ENCODE measurements around the gene PLIN4. TPM values are rescaled to one million over a fixed set of nuclear protein-coding genes. Genes with fewer than 3 reads are reported as not detected.

PLIN4 gene
- total and polyA plus RNA-seq, 2 donors (not counting 3 experiments of a cell fraction or from before 2014, with no cell fraction given) = 0.01 TPM; not detected in 1

- POLR2A ChIA-PET = no interaction called here
- Histone ChIP-seq H3K9ac (replicated peaks; ENCODE audit: extremely low read depth, insufficient read depth, low read length) (no peak overlapping the region), H2AFZ (ENCODE audit: low read depth, low read length) (no peak overlapping the region), H3K4me2 (ENCODE audit: insufficient read depth, low read length) (no peak overlapping the region), H3K4me1 (ENCODE audit: control insufficient read depth, extremely low read depth, insufficient read depth, low read length) (peaks cover 14% of the 10 kb centered on the region), H3K9me1 (replicated peaks; ENCODE audit: control insufficient read depth, extremely low read depth, insufficient read depth, low read length) (no peaks in the 10 kb centered on the region), H3K27me3 (ENCODE audit: control insufficient read depth in 2 of 2, insufficient read depth in 2 of 2, low read length in 2 of 2) (no peaks in the 10 kb centered on the region), H3K36me3 (ENCODE audit: control insufficient read depth in 2 of 2, extremely low read depth in 1 of 2, insufficient read depth in 2 of 2, low read length in 2 of 2) (peaks cover 9 to 37% of the 10 kb centered on the region in 2 experiments), H3K9me3 (replicated peaks; ENCODE audit: control insufficient read depth, insufficient read depth, low read length) (no peaks in the 10 kb centered on the region), H3K79me2 (ENCODE audit: control insufficient read depth, insufficient read depth, low read length) (peaks cover 22% of the 10 kb centered on the region), H4K20me1 (replicated peaks; ENCODE audit: control insufficient read depth, extremely low read depth, insufficient read depth, low read length) (no peaks in the 10 kb centered on the region), H3K4me3 (replicated peaks in 1 of 3; ENCODE audit: insufficient read depth in 1 of 3, low read depth in 1 of 3, low read length in 3 of 3) (no peak overlapping the region), H3K27ac (ENCODE audit: insufficient read depth, low read depth, low read length) (no peak overlapping the region)
- TF ChIP-seq POLR2AphosphoS5 (IDR thresholded peaks at IDR 0.05; ENCODE audit: insufficient read depth, low read depth, low read length) = no peak
- intact Hi-C loops (cut with micrococcal nuclease) (no loop called here), dilution Hi-C loops (cut with MboI; ENCODE audit: extremely low pct_ligation_motif_present, low sequenced_read_pairs) (no loop called here)
- CTCF ChIA-PET = no interaction called here
- DNase-seq (ENCODE audit: low read depth, low spot score) = no peak
- BruUV-seq (replicated peaks) = no TSS peak
- no peak for FAIRE-seq
Measured at GRCh38 chr19:4452230-4452990, 65.9 kb downstream of the PLIN4 start.

Other genes with a start within 250 kb of the PLIN4 start
- not detected in 2 replicates for gene SHD, start 239.2 kb downstream of the PLIN4 start, total RNA-seq
- gene SHD, start 239.2 kb downstream of the PLIN4 start, polyA plus RNA-seq = not detected in 2 replicates
- gene TMIGD2, start 216.1 kb downstream of the PLIN4 start, total RNA-seq = not detected in 2 replicates
- not detected in 2 replicates for gene TMIGD2, start 216.1 kb downstream of the PLIN4 start, polyA plus RNA-seq
- 25.8 and 26.0 TPM in 2 replicates for gene FSD1, start 213.9 kb downstream of the PLIN4 start, total RNA-seq
- 55.5 and 95.4 TPM in 2 replicates for gene FSD1, start 213.9 kb downstream of the PLIN4 start, polyA plus RNA-seq
- gene STAP2, start 179.7 kb downstream of the PLIN4 start, total RNA-seq = 11.8 and 12.2 TPM in 2 replicates
- gene STAP2, start 179.7 kb downstream of the PLIN4 start, polyA plus RNA-seq = 21.7 and 21.8 TPM in 2 replicates
- gene MPND, start 174.9 kb downstream of the PLIN4 start, total RNA-seq = 21.1 and 22.1 TPM in 2 replicates
- gene MPND, start 174.9 kb downstream of the PLIN4 start, polyA plus RNA-seq = 13.8 and 14.8 TPM in 2 replicates
- 143 and 153 TPM in 2 replicates for gene SH3GL1, start 117.9 kb downstream of the PLIN4 start, total RNA-seq
- 145 and 191 TPM in 2 replicates for gene SH3GL1, start 117.9 kb downstream of the PLIN4 start, polyA plus RNA-seq
- 44.5 and 47.8 TPM in 2 replicates for gene CHAF1A, start 115.8 kb downstream of the PLIN4 start, total RNA-seq
- 19.5 and 32.1 TPM in 2 replicates for gene CHAF1A, start 115.8 kb downstream of the PLIN4 start, polyA plus RNA-seq
- gene UBXN6, start 60.7 kb downstream of the PLIN4 start, total RNA-seq = 78.5 and 84.5 TPM in 2 replicates
- gene UBXN6, start 60.7 kb downstream of the PLIN4 start, polyA plus RNA-seq = 93.7 and 171 TPM in 2 replicates
- gene HDGFL2, start 46.2 kb downstream of the PLIN4 start, total RNA-seq = 79.6 and 89.9 TPM in 2 replicates
- 27.2 and 39.1 TPM in 2 replicates for gene HDGFL2, start 46.2 kb downstream of the PLIN4 start, polyA plus RNA-seq
- gene PLIN5, start 16.7 kb upstream of the PLIN4 start, total RNA-seq = 0.24 TPM in 1 of 2 replicates, not detected in the other
- gene PLIN5, start 16.7 kb upstream of the PLIN4 start, polyA plus RNA-seq = 0.17 and 0.24 TPM in 2 replicates
- 0.31 and 0.42 TPM in 2 replicates for gene LRG1, start 21.6 kb upstream of the PLIN4 start, total RNA-seq
- 0.21 and 0.24 TPM in 2 replicates for gene LRG1, start 21.6 kb upstream of the PLIN4 start, polyA plus RNA-seq
- 166 and 176 TPM in 2 replicates for gene SEMA6B, start 41.2 kb upstream of the PLIN4 start, total RNA-seq
- gene SEMA6B, start 41.2 kb upstream of the PLIN4 start, polyA plus RNA-seq = 97.8 and 108 TPM in 2 replicates
- 53.7 and 56.1 TPM in 2 replicates for gene TNFAIP8L1, start 121.0 kb upstream of the PLIN4 start, total RNA-seq
- gene TNFAIP8L1, start 121.0 kb upstream of the PLIN4 start, polyA plus RNA-seq = 40.0 and 44.8 TPM in 2 replicates
- 187 and 191 TPM in 2 replicates for gene MYDGF, start 151.9 kb upstream of the PLIN4 start, total RNA-seq
- gene MYDGF, start 151.9 kb upstream of the PLIN4 start, polyA plus RNA-seq = 337 and 358 TPM in 2 replicates
- gene DPP9, start 205.4 kb upstream of the PLIN4 start, total RNA-seq = 87.6 and 98.0 TPM in 2 replicates
- 31.5 and 38.3 TPM in 2 replicates for gene DPP9, start 205.4 kb upstream of the PLIN4 start, polyA plus RNA-seq